HCT116 (cell line): ENCODE results near the gene DCP1B. TPM values are rescaled to one million over a fixed set of nuclear protein-coding genes. Genes with fewer than 3 reads are reported as not detected.

Source experiments
- ATAC-seq: fragments of 200-7000 bp; cut with Tn5 transposase; 2 replicates; pipeline ENCODE4 v1.9.1; 2020; ENCODE audit warnings: mild to moderate bottlenecking, moderate library complexity
- BruUV-seq: library from RNA; stranded (reverse); fragments of 400-500 nt; replicated peaks from 2 replicates; lab custom pipeline; 2021; lab: Mats Ljungman, UMichigan
- CTCF ChIA-PET: fragments of 300-600 bp; sonication (Branson Sonifier 250); formaldehyde crosslinking; loops from one replicate; lab custom pipeline; 2021; ENCODE audit warnings: antibody characterized with exemption; lab: Charles Lee
- POLR2A ChIA-PET: fragments of 300-600, 350-600 bp; sonication (Branson Sonifier 250); formaldehyde crosslinking; loops from one replicate; lab custom pipeline; 2021; ENCODE audit warnings: antibody characterized with exemption; lab: Charles Lee
- RAD21 ChIA-PET, 2 experiments: fragments of 300-600 bp; sonication (Branson Sonifier 250); formaldehyde crosslinking; loops; one replicate each; lab custom pipeline; 2023; ENCODE audit warnings: low total read pairs in 2 of 2; ENCODE audit not compliant: uncharacterized antibody in 2 of 2, unreplicated experiment in 2 of 2, low non-redundant PET in 1 of 2; lab: Charles Lee
- DNase-seq: peaks from one replicate; pipeline ENCODE4 v3.0.0-alpha.2; 2010; ENCODE audit warnings: low read depth, low spot score
- H2AFZ ChIP-seq: fragments of 200-600 bp; shearing (Covaris generic), sonication (generic); 2 replicates; pipeline ENCODE4 v1.6.1; 2017; ENCODE audit warnings: low read depth, mixed run types, mixed read lengths, antibody characterized with exemption, low read length; ENCODE audit not compliant: poor library complexity, severe bottlenecking
- H3K27ac ChIP-seq: 2 replicates; pipeline ENCODE4 v1.5.1; 2012; ENCODE audit warnings: low read depth, low read length
- H3K27me3 ChIP-seq: fragments of 200-600 bp; sonication (generic); 2 replicates; pipeline ENCODE4 v1.6.1; 2016; ENCODE audit warnings: mixed run types, low read length, mixed read lengths; ENCODE audit not compliant: insufficient read depth
- H3K36me3 ChIP-seq, 2 experiments: fragments of 200-500 bp in 1 of 2; fragments of 200-600 bp in 1 of 2; sonication (Bioruptor generic) in 1 of 2; sonication (generic) in 1 of 2; 2 replicates each; pipeline versions ENCODE4 v1.5.1 to v1.6.1; 2014 to 2016; ENCODE audit warnings: low read length in 2 of 2, inconsistent platforms in 1 of 2, mixed read lengths in 1 of 2, mixed run types in 1 of 2; ENCODE audit not compliant: insufficient read depth in 2 of 2, control insufficient read depth in 1 of 2
- H3K4me1 ChIP-seq, 2 experiments: fragments of 200-600 bp in 1 of 2; sonication (generic) in 1 of 2; 2 replicates each; pipeline versions ENCODE4 v1.5.1 to v1.6.1; 2012 to 2017; ENCODE audit warnings: low read length in 2 of 2, inconsistent platforms in 1 of 2, mild to moderate bottlenecking in 1 of 2, mixed read lengths in 1 of 2, mixed run types in 1 of 2, moderate library complexity in 1 of 2; ENCODE audit not compliant: insufficient read depth in 2 of 2, control insufficient read depth in 1 of 2
- H3K4me2 ChIP-seq: fragments of 200-600 bp; sonication (generic); 2 replicates; pipeline ENCODE4 v1.6.1; 2017; ENCODE audit warnings: mixed run types, low read length, mixed read lengths
- H3K4me3 ChIP-seq, 2 experiments: fragments of 200-600 bp in 1 of 2; sonication (generic) in 1 of 2; replicated peaks in 1 of 2; 2 replicates each; pipeline ENCODE4 v1.5.1; 2011 to 2016; ENCODE audit warnings: low read length in 2 of 2, control low read depth in 1 of 2, low read depth in 1 of 2, mild to moderate bottlenecking in 1 of 2, mixed read lengths in 1 of 2, mixed run types in 1 of 2
- H3K79me2 ChIP-seq: fragments of 200-600 bp; sonication (generic); 2 replicates; pipeline ENCODE4 v1.6.1; 2017; ENCODE audit warnings: mild to moderate bottlenecking, mixed run types, low read length, moderate library complexity, mixed read lengths; ENCODE audit not compliant: insufficient read depth
- H3K9ac ChIP-seq: fragments of 200-600 bp; sonication (generic); 2 replicates; pipeline ENCODE4 v1.6.1; 2016; ENCODE audit warnings: low read length, mixed read lengths
- H3K9me2 ChIP-seq: fragments of 200-600 bp; sonication (generic), shearing (Covaris generic); 2 replicates; pipeline ENCODE4 v1.6.1; 2017; ENCODE audit warnings: mixed run types, mild to moderate bottlenecking, moderate library complexity; ENCODE audit not compliant: insufficient read depth
- H3K9me3 ChIP-seq, 2 experiments: fragments of 200-500 bp in 1 of 2; fragments of 200-600 bp in 1 of 2; sonication (Bioruptor generic) in 1 of 2; sonication (generic) in 1 of 2; 2 replicates each; pipeline ENCODE4 v1.6.1; 2014 to 2017; ENCODE audit warnings: low read length in 2 of 2, mixed read lengths in 2 of 2, inconsistent platforms in 1 of 2, low read depth in 1 of 2, mild to moderate bottlenecking in 1 of 2, mixed run types in 1 of 2, moderate library complexity in 1 of 2; ENCODE audit not compliant: control insufficient read depth in 1 of 2, insufficient read depth in 1 of 2
- H4K20me1 ChIP-seq: fragments of 200-600 bp; sonication (generic), shearing (Covaris generic); 2 replicates; pipeline ENCODE4 v1.6.1; 2017; ENCODE audit warnings: mixed run types, mild to moderate bottlenecking, moderate library complexity; ENCODE audit not compliant: insufficient read depth
- CBX3 ChIP-seq: IDR thresholded peaks from 2 replicates; pipeline ENCODE4 v1.6.1; 2012; ENCODE audit warnings: low read depth
- ELF1 ChIP-seq: IDR thresholded peaks from 2 replicates; pipeline ENCODE4 v1.6.1; 2012; ENCODE audit warnings: low read depth, borderline replicate concordance
- EZH2 ChIP-seq: fragments of 200-600 bp; sonication (generic); IDR thresholded peaks from 2 replicates; pipeline ENCODE4 v1.6.1; 2017; ENCODE audit warnings: antibody characterized with exemption, mixed run types
- REST ChIP-seq: IDR thresholded peaks from 2 replicates; pipeline ENCODE4 v1.6.1; 2012; ENCODE audit warnings: low read depth
- SIN3A ChIP-seq: IDR thresholded peaks from 2 replicates; pipeline ENCODE4 v1.6.1; 2012; ENCODE audit warnings: low read depth
- SRF ChIP-seq: IDR thresholded peaks from 2 replicates; pipeline ENCODE4 v1.6.1; 2012; ENCODE audit warnings: low read depth
- TCF7L2 ChIP-seq: IDR thresholded peaks from 2 replicates; pipeline ENCODE4 v1.7.0; 2011; ENCODE audit warnings: borderline replicate concordance, inconsistent platforms; ENCODE audit not compliant: insufficient read depth, insufficient read length; ENCODE audit errors: extremely low read depth
- ZBTB33 ChIP-seq: IDR thresholded peaks from 2 replicates; pipeline ENCODE4 v1.6.1; 2011; ENCODE audit warnings: mild to moderate bottlenecking, low read length, moderate library complexity; ENCODE audit not compliant: insufficient replicate concordance; ENCODE audit errors: extremely low read depth
- ZFX ChIP-seq: fragments of 450-650 bp; IDR thresholded peaks from 2 replicates; pipeline ENCODE4 v1.6.1; 2017
- ZNF274 ChIP-seq: fragments of 200-500 bp; sonication (Bioruptor generic); IDR thresholded peaks from 2 replicates; pipeline ENCODE4 v1.6.1; 2014; ENCODE audit warnings: mild to moderate bottlenecking, low read depth, low read length, inconsistent platforms
- intact Hi-C: fragments of 100-400 bp; cut with micrococcal nuclease; formaldehyde crosslinking; loops from 2 replicates; pipeline ENCODE4 v1.10.0; 2022
- total RNA-seq: library from RNA; stranded (reverse); gene quantifications from one replicate; pipeline ENCODE4 v1.2.1, GENCODE V29; 2021; ENCODE audit not compliant: unreplicated experiment

The DCP1B gene
- total RNA-seq, 1 experiment from 2014 or later, result 13.8 TPM

- Histone ChIP-seq H3K27me3 (no peaks in the 10 kb centered on the region), H3K79me2 (no peaks in the 10 kb centered on the region), H3K4me3 (no peak overlapping the region), H3K9ac (no peak overlapping the region), H3K4me2 (no peak overlapping the region), H3K9me3 (no peaks in the 10 kb centered on the region), H3K4me1 (no peaks in the 10 kb centered on the region), H4K20me1 (no peaks in the 10 kb centered on the region), H3K9me2 (no peaks in the 10 kb centered on the region), H3K27ac (no peak overlapping the region), H3K36me3 (no peaks in the 10 kb centered on the region), H2AFZ (no peak overlapping the region)
- BruUV-seq, result no TSS peak
- ChIA-PET POLR2A (no interaction called here), CTCF (no interaction called here), RAD21 (no interaction called here)
- no peak for ATAC-seq
- DNase-seq, result no peak
- intact Hi-C loops, result no loop called here
- TF ChIP-seq ZBTB33 (no peak), ELF1 (no peak), CBX3 (no peak), SRF (no peak)
Measured at GRCh38 chr12:1926251-1926657, 78.0 kb downstream of the DCP1B start.

- no peaks in the 10 kb centered on the region for H3K9me2 ChIP-seq
- ChIA-PET RAD21 (no interaction called here), POLR2A (no interaction called here), CTCF (no interaction called here)
- no TSS peak for BruUV-seq
- H3K9ac ChIP-seq, result no peak overlapping the region
- no peak overlapping the region for H3K27ac ChIP-seq
- no peaks in the 10 kb centered on the region for H4K20me1 ChIP-seq
- DNase-seq (no peak), ATAC-seq (no peak)
- H3K9me3 ChIP-seq, result no peaks in the 10 kb centered on the region
- no peak overlapping the region for H3K4me3 ChIP-seq
- no peaks in the 10 kb centered on the region for H3K79me2 ChIP-seq
- no peaks in the 10 kb centered on the region for H3K36me3 ChIP-seq
- H3K27me3 ChIP-seq, result no peaks in the 10 kb centered on the region
- H3K4me2 ChIP-seq, result no peak overlapping the region
- H3K4me1 ChIP-seq, result no peaks in the 10 kb centered on the region
- H2AFZ ChIP-seq, result no peak overlapping the region
- no peak for TF ChIP-seq ZFX
- no peak for TF ChIP-seq ZNF274
- TF ChIP-seq ZBTB33, result no peak
- TF ChIP-seq EZH2, result no peak
- TF ChIP-seq CBX3, result no peak
- TF ChIP-seq SIN3A, result no peak
- TF ChIP-seq TCF7L2, result no peak
- TF ChIP-seq REST, result no peak
- intact Hi-C loops, result no loop called here
Measured at GRCh38 chr12:1925684-1926006, 78.6 kb downstream of the DCP1B start.
